PC-3 (cell line): ENCODE measurements around the gene NDUFA13. TPM values are rescaled to one million over a fixed set of nuclear protein-coding genes. Genes with fewer than 3 reads are reported as not detected.
"Not testable (repeated sequence)": the region's sequence is repeated elsewhere in the genome, so short reads cannot be mapped to it uniquely, and the experiment has no call there.

Source experiments
- ATAC-seq: fragments of 200-7000 bp; cut with Tn5 transposase; 2 replicates; pipeline ENCODE4 v1.9.1; 2020; ENCODE audit warnings: mild to moderate bottlenecking, moderate library complexity
- BruUV-seq: library from RNA; stranded (reverse); fragments of 400-500 nt; replicated peaks from 2 replicates; lab custom pipeline; 2021; lab: Mats Ljungman, UMichigan
- CTCF ChIA-PET: fragments of 300-600 bp; sonication (Branson Sonifier 250); formaldehyde crosslinking; loops from one replicate; lab custom pipeline; 2022; ENCODE audit warnings: antibody characterized with exemption; lab: Charles Lee
- POLR2A ChIA-PET: fragments of 300-600 bp; sonication (Branson Sonifier 250); formaldehyde crosslinking; loops from one replicate; lab custom pipeline; 2022; ENCODE audit warnings: antibody characterized with exemption; ENCODE audit not compliant: unreplicated experiment; lab: Charles Lee
- DNase-seq: peaks from one replicate; pipeline ENCODE4 v3.0.0-alpha.2; 2015
- H2AFZ ChIP-seq: fragments of 300-600 bp; sonication (generic); 2 replicates; pipeline ENCODE4 v1.6.0; 2016; ENCODE audit warnings: antibody characterized with exemption, low read length
- H3F3A ChIP-seq: fragments of 300-600 bp; sonication (generic); one replicate; pipeline ENCODE4 v1.6.0; 2017; ENCODE audit warnings: antibody characterized with exemption, low read length, control low read depth, mild to moderate bottlenecking; ENCODE audit not compliant: unreplicated experiment
- H3K27ac ChIP-seq: fragments of 300-600 bp; sonication (generic); 2 replicates; pipeline ENCODE4 v1.5.1; 2016; ENCODE audit warnings: mild to moderate bottlenecking, low read length
- H3K27me3 ChIP-seq: fragments of 300-600 bp; sonication (generic); 2 replicates; pipeline ENCODE4 v1.6.1; 2016; ENCODE audit warnings: low read length, mixed read lengths
- H3K36me3 ChIP-seq: fragments of 300-600 bp; sonication (generic); 2 replicates; pipeline ENCODE4 v1.6.1; 2016; ENCODE audit warnings: low read depth, mixed run types, low read length, mixed read lengths
- H3K4me1 ChIP-seq: fragments of 300-600 bp; sonication (generic); 2 replicates; pipeline ENCODE4 v1.5.1; 2016; ENCODE audit warnings: low read length; ENCODE audit not compliant: insufficient read depth
- H3K4me2 ChIP-seq: fragments of 300-600 bp; sonication (generic); 2 replicates; pipeline ENCODE4 v1.6.0; 2016; ENCODE audit warnings: low read length
- H3K4me3 ChIP-seq: fragments of 300-600 bp; sonication (generic); 2 replicates; pipeline ENCODE4 v1.5.1; 2016; ENCODE audit warnings: mild to moderate bottlenecking, low read length, mixed read lengths
- H3K79me2 ChIP-seq: fragments of 300-600 bp; sonication (generic); 2 replicates; pipeline ENCODE4 v1.6.1; 2017; ENCODE audit warnings: low read length, mixed read lengths
- H3K9ac ChIP-seq: fragments of 300-600 bp; sonication (generic); 2 replicates; pipeline ENCODE4 v1.6.0; 2016; ENCODE audit warnings: mild to moderate bottlenecking, low read length
- H3K9me2 ChIP-seq: fragments of 300-600 bp; sonication (generic); replicated peaks from 2 replicates; pipeline ENCODE4 v1.6.1; 2016; ENCODE audit warnings: mixed run types, low read length, mixed read lengths
- H3K9me3 ChIP-seq: fragments of 300-600 bp; sonication (generic); 2 replicates; pipeline ENCODE4 v1.6.1; 2016; ENCODE audit warnings: low read length, mixed read lengths
- H4K20me1 ChIP-seq: fragments of 300-600 bp; sonication (generic); 2 replicates; pipeline ENCODE4 v1.6.1; 2016; ENCODE audit warnings: low read length, mixed read lengths
- CTCF ChIP-seq: fragments of 300-600 bp; sonication (generic); conservative IDR thresholded peaks from 2 replicates; pipeline ENCODE4 v1.5.1; 2017; ENCODE audit warnings: antibody characterized with exemption, low read depth, mild to moderate bottlenecking, low read length
- EZH2 ChIP-seq: fragments of 300-600 bp; sonication (generic); IDR thresholded peaks from one replicate; pipeline ENCODE4 v1.6.1; 2017; ENCODE audit warnings: antibody characterized with exemption, mild to moderate bottlenecking, low read length; ENCODE audit not compliant: unreplicated experiment
- EZH2phosphoT487 ChIP-seq: fragments of 300-600 bp; sonication (generic); IDR thresholded peaks from 2 replicates; pipeline ENCODE4 v1.6.1; 2018; ENCODE audit warnings: mild to moderate bottlenecking, antibody characterized with exemption, low read length, borderline replicate concordance
- intact Hi-C: fragments of 100-400 bp; cut with micrococcal nuclease; formaldehyde crosslinking; loops from 2 replicates; pipeline ENCODE4 v1.9.0; 2023
- total RNA-seq: library from RNA; depleted of rRNA; stranded (reverse); fragments of >200 nt; gene quantifications from 2 replicates; pipeline ENCODE4 v1.2.3, GENCODE V29; 2014

NDUFA13 gene
- total RNA-seq, 1 experiment from 2014 or later: 481 TPM

DNA sequence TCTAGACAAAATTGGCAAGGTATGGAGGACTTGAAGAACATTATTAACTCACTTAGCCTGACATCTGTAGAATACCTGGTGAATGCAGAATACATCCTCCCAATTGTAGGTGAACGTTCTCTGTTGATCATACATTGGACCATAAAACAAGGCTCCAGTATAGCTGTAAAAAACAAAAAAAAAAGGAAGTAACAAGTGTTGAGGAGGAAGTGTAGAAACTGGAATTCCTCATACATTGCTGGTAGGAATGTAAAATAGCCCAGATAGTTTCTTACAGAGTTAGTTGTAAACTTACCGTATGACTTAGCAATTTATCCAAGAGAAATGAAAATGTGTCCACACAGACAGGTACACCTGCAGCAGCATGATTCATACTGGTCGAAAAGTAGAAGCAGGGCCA is 45.4 kb upstream of the NDUFA13 start:
- intact Hi-C loops: no loop called here
- Histone ChIP-seq H3K9ac (no peak overlapping the region), H3K4me2 (no peak overlapping the region), H3K36me3 (peaks cover 42% of the 10 kb centered on the region), H3K4me3 (no peak overlapping the region), H4K20me1 (0 out of 2 replicates have a peak, but pooled peaks cover under 1% of the 10 kb centered on the region), H3K4me1 (peaks cover 11% of the 10 kb centered on the region), H3F3A (no peaks in the 10 kb centered on the region), H3K9me2 (no peaks in the 10 kb centered on the region), H3K27me3 (no peaks in the 10 kb centered on the region), H2AFZ (no peak overlapping the region), H3K79me2 (peaks cover 67% of the 10 kb centered on the region), H3K27ac (no peak overlapping the region), H3K9me3 (peaks cover 15% of the 10 kb centered on the region)
- DNase-seq (no peak), ATAC-seq (no peak)
- TF ChIP-seq CTCF (no peak), EZH2 (no peak), EZH2phosphoT487 (no peak)
- BruUV-seq: no TSS peak
- ChIA-PET POLR2A (no interaction called here), CTCF (no interaction called here)

DNA sequence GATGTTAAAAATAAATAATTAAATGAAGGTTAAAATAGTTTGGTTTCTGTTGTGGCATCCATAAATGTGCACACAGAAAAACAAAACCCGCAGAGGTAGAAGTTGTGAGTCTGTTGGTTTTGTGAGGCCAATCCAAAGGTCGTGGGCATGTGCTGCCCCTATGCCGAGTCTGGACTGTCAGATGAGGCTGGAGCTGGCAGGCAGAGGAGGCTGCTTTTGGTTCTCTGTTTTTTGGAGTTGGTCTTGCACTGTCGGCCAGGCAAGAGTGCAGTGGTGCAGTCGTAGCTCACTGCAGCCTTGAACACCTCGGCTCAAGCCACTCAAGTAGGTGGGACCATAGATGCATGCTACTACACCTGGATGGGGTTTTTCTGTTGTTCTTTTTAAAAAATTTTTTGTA is 44.3 kb upstream of the NDUFA13 start:
- Histone ChIP-seq H3K27ac (no peak overlapping the region), H3K4me1 (peaks cover 11% of the 10 kb centered on the region), H3F3A (no peaks in the 10 kb centered on the region), H3K27me3 (no peaks in the 10 kb centered on the region), H3K4me2 (no peak overlapping the region), H3K9ac (no peak overlapping the region), H3K79me2 (peaks cover 78% of the 10 kb centered on the region), H2AFZ (no peak overlapping the region), H3K4me3 (no peak overlapping the region), H4K20me1 (0 out of 2 replicates have a peak, but pooled peaks cover 3% of the 10 kb centered on the region), H3K36me3 (peaks cover 31% of the 10 kb centered on the region), H3K9me3 (peaks cover 15% of the 10 kb centered on the region), H3K9me2 (no peaks in the 10 kb centered on the region)
- intact Hi-C loops: no loop called here
- ATAC-seq (no peak), DNase-seq (no peak)
- POLR2A ChIA-PET: no interaction called here
- no TSS peak for BruUV-seq
- CTCF ChIA-PET: interaction anchor here (0.6 kb wide), 1 partner anchor 18 kb away, joined by 5 read pairs; no protein-coding TSS in a partner anchor
- TF ChIP-seq EZH2phosphoT487 (no peak), EZH2 (no peak), CTCF (no peak)

DNA sequence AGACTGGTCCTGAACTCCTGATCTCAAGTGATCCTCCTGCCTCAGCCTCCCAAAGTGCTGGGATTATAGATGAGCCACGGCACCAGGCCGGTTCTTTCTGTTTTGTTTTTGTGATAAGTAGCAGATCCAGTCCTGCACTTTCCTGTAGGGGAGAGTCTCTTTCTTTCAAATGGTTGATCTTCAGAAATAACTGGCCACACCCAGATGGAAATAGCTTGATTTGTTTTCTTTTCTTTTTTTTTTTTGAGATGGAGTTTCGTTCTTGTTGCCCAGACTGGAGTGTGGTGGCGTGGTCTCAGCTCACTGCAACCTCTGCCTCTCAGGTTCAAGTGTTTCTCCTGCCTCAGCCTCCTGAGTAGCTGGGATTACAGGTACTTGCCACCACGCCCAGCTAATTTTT is 43.9 kb upstream of the NDUFA13 start:
- H3K27me3 ChIP-seq, H3F3A ChIP-seq, H3K27ac ChIP-seq, H2AFZ ChIP-seq, H4K20me1 ChIP-seq, H3K9ac ChIP-seq, intact Hi-C loops, H3K9me2 ChIP-seq, DNase-seq, ATAC-seq, H3K4me2 ChIP-seq, H3K4me3 ChIP-seq, BruUV-seq, POLR2A ChIA-PET, CTCF ChIA-PET: not testable (repeated sequence)
- Histone ChIP-seq H3K36me3 (peaks cover 27% of the 10 kb centered on the region), H3K79me2 (peaks cover 82% of the 10 kb centered on the region), H3K9me3 (peaks cover 15% of the 10 kb centered on the region), H3K4me1 (peaks cover 12% of the 10 kb centered on the region)
